22Rv1 (cell line): ENCODE data around the gene BCO2.

ENCODE experiments used
- CTCF ChIP-seq: fragments of 450-650 bp; IDR thresholded peaks from 2 replicates; pipeline ENCODE4 v1.5.1; 2017; ENCODE audit warnings: mild to moderate bottlenecking
- ZFX ChIP-seq: fragments of 450-650 bp; IDR thresholded peaks from 2 replicates; pipeline ENCODE4 v1.6.1; 2017; ENCODE audit warnings: antibody characterized with exemption, borderline replicate concordance

DNA sequence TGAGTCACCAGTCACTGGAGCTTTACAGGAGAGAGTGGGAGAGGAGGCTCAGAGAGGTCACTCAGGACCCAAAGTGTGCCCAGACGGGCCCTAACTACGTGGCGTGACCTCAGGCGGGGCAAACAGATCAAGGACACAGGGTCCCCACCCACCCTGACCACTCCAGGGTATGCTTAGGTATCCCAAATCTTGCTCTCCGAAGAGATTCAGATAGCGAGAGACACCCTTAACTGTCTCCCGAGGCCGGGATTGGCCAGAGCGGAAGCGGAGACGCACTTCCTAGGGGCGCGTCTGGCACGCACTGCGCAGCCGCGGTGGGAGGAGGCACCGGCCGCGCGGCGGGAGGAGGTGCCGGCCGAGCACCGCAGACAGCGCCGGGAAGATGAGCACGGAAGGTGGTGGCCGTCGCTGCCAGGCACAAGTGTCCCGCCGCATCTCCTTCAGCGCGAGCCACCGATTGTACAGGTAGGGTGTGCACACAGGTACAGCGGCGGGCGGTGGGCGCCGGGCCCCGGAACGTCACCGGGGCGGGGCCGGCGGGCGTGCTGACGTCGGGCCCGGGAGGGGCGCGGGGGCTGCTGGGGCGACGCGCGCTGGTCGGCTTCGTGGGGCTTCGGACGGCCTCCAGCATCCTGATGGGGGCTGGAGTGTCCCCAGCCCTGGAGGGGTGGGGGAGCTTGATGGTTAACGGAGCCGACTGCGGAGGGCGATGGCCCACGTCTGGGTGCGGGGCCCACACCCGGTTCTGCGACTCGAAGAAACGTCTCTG is 50.9 kb downstream of the BCO2 start, which contains the start of gene PTS:
- no peak for TF ChIP-seq CTCF
- TF ChIP-seq ZFX, result no peak
